Measurements from ENCODE around the gene TBX2. TPM values are rescaled to one million over a fixed set of nuclear protein-coding genes. Genes with fewer than 3 reads are reported as not detected.

TBX2 gene
- total RNA-seq, 6 donors from 2014 or later = 22.4 to 130 (median 92.7) TPM

- peak overlapping the region; percentile 78 to 92 (median 86) for H3K27ac ChIP-seq
Observed at GRCh38 chr17:61457226-61457983, 57.8 kb downstream of the TBX2 start.

GRCh38 chr17:61458000-61458399 lies 58.4 kb downstream of the TBX2 start:
- Histone ChIP-seq H3K9me3 (no peaks in the 10 kb centered on the region), H3K4me1 (peaks cover 19 to 50% (median 29%) of the 10 kb centered on the region in 4 donors), H3K36me3 (no peaks in the 10 kb centered on the region), H3K4me3 (peak overlapping the region in 3 of 4 donors; percentile 9 to 52 (median 52)), H3K27me3 (peaks cover 0 to 63% (median 39%) of the 10 kb centered on the region in 4 donors), H3K27ac (peak overlapping the region; percentile 78 to 92 (median 86))
- no peak for ATAC-seq (ENCODE audit: low FRiP score in 2 of 2)
- WGBS, 2 donors = 23 to 38% methylated on average over 14 of the region's 14 CpGs
- no peak for DNase-seq
- TF ChIP-seq POLR2A (IDR thresholded peaks at IDR 0.05) (no peak), CTCF (IDR thresholded peaks at IDR 0.05) (no peak), POLR2AphosphoS5 (IDR thresholded peaks at IDR 0.05) (no peak), EP300 (IDR thresholded peaks at IDR 0.05) (no peak)

More at GRCh38 chr17:61457226-61457983, 57.8 kb downstream of the TBX2 start:
- H3K27me3 ChIP-seq = peaks cover 0 to 69% (median 42%) of the 10 kb centered on the region in 4 donors
- peak overlapping the region in 3 of 4 donors; percentile 18 to 52 (median 52) for H3K4me3 ChIP-seq
- H3K4me1 ChIP-seq = peaks cover 20 to 51% (median 29%) of the 10 kb centered on the region in 4 donors
- DNase-seq (peak in 1 of 2 donors; percentile 73), ATAC-seq (ENCODE audit: low FRiP score in 2 of 2) (no peak)
- no peaks in the 10 kb centered on the region for H3K9me3 ChIP-seq
- no peak for TF ChIP-seq POLR2A (IDR thresholded peaks at IDR 0.05)
- no peak for TF ChIP-seq EP300 (IDR thresholded peaks at IDR 0.05)
- TF ChIP-seq CTCF (IDR thresholded peaks at IDR 0.05) = no peak
- TF ChIP-seq POLR2AphosphoS5 (IDR thresholded peaks at IDR 0.05) = no peak
- no peaks in the 10 kb centered on the region for H3K36me3 ChIP-seq
- WGBS, 2 donors = 10 to 11% methylated on average over 23 to 39 of the region's 39 CpGs

GRCh38 chr17:61458421-61459141 lies 58.9 kb downstream of the TBX2 start:
- TF ChIP-seq EP300 (IDR thresholded peaks at IDR 0.05) = no peak
- TF ChIP-seq POLR2AphosphoS5 (IDR thresholded peaks at IDR 0.05) = no peak
- no peak for TF ChIP-seq POLR2A (IDR thresholded peaks at IDR 0.05)
- Histone ChIP-seq H3K4me3 (peak overlapping the region in 1 of 4 donors; percentile 52), H3K4me1 (peaks cover 19 to 50% (median 29%) of the 10 kb centered on the region in 4 donors), H3K36me3 (no peaks in the 10 kb centered on the region), H3K27me3 (peaks cover 0 to 63% (median 38%) of the 10 kb centered on the region in 4 donors), H3K9me3 (no peaks in the 10 kb centered on the region), H3K27ac (peak overlapping the region; percentile 78 to 92 (median 86))
- peak in 1 of 2 donors; percentile 6 for DNase-seq
- ATAC-seq (ENCODE audit: low FRiP score in 2 of 2) = no peak
- WGBS, 2 donors = 45 to 48% methylated on average over 5 of the region's 5 CpGs

Other genes with a start within 250 kb of the TBX2 start
- gene TBX4, start 52.6 kb downstream of the TBX2 start, total RNA-seq = 10 to 100 TPM; 10.2 to 69.1 (median 22.7) TPM
- not detected for gene NACA2, start 191.4 kb downstream of the TBX2 start, total RNA-seq